HEK293 (cell line): Measurements from ENCODE around the gene SUCLA2.

Source experiments
- CTCF ChIA-PET: fragments of 350-600 bp; formaldehyde crosslinking; extraction: SDS; loops from one replicate; lab custom pipeline; 2021; ENCODE audit warnings: antibody characterized with exemption; lab: Yijun Ruan, JAX
- POLR2A ChIA-PET: fragments of 300-600 bp; formaldehyde crosslinking; extraction: SDS; loops from one replicate; lab custom pipeline; 2020; ENCODE audit warnings: antibody characterized with exemption, inconsistent platforms; lab: Yijun Ruan, JAX
- H3K27ac ChIP-seq: fragments of 200-500 bp; sonication (Bioruptor generic); 2 replicates; pipeline ENCODE4 v1.5.1; 2014; ENCODE audit warnings: low read depth, low read length, control low read depth, inconsistent platforms; ENCODE audit errors: extremely low read depth
- H3K36me3 ChIP-seq, 2 experiments: fragments of 200-500 bp in 1 of 2; sonication (Bioruptor generic) in 1 of 2; 1 replicate in 1 of 2; 2 replicates in 1 of 2; pipeline ENCODE4 v1.5.1; 2014 to 2017; ENCODE audit warnings: inconsistent platforms in 2 of 2, low read length in 2 of 2; ENCODE audit not compliant: control insufficient read depth in 2 of 2, insufficient read depth in 1 of 2
- H3K4me1 ChIP-seq: fragments of 200-500 bp; sonication (Bioruptor generic); 2 replicates; pipeline ENCODE4 v1.5.1; 2014; ENCODE audit warnings: mild to moderate bottlenecking, low read length, inconsistent platforms; ENCODE audit not compliant: control insufficient read depth, insufficient read depth
- H3K4me3 ChIP-seq: 2 replicates; pipeline ENCODE4 v1.5.1; 2011; ENCODE audit warnings: low read depth, mild to moderate bottlenecking, control low read depth, low read length, moderate library complexity
- H3K9me3 ChIP-seq: fragments of 200-500 bp; sonication (Bioruptor generic); 2 replicates; pipeline ENCODE4 v1.5.1; 2014; ENCODE audit warnings: low read depth, low read length, inconsistent platforms; ENCODE audit not compliant: control insufficient read depth, insufficient read depth
- KLF1 ChIP-seq: fragments of 450-650 bp; formaldehyde crosslinking; IDR thresholded peaks from 2 replicates; pipeline ENCODE4 v1.5.1; 2016; ENCODE audit warnings: missing biosample characterization, missing genetic modification characterization
- KLF9 ChIP-seq: fragments of 450-650 bp; formaldehyde crosslinking; IDR thresholded peaks from 2 replicates; pipeline ENCODE4 v1.5.1; 2016; ENCODE audit warnings: missing biosample characterization, missing genetic modification characterization, low read depth
- SCRT2 ChIP-seq: fragments of 450-650 bp; formaldehyde crosslinking; IDR thresholded peaks from 2 replicates; pipeline ENCODE4 v1.5.1; 2016; ENCODE audit warnings: missing biosample characterization, missing genetic modification characterization
- SP2 ChIP-seq: fragments of 450-650 bp; formaldehyde crosslinking; IDR thresholded peaks from 2 replicates; pipeline ENCODE4 v1.5.1; 2016; ENCODE audit warnings: missing biosample characterization, missing genetic modification characterization
- SP3 ChIP-seq: fragments of 450-650 bp; formaldehyde crosslinking; IDR thresholded peaks from 2 replicates; pipeline ENCODE4 v1.5.1; 2016; ENCODE audit warnings: missing biosample characterization, missing genetic modification characterization
- YY1 ChIP-seq: fragments of 450-650 bp; formaldehyde crosslinking; IDR thresholded peaks from 2 replicates; pipeline ENCODE4 v1.5.1; 2018; ENCODE audit warnings: missing biosample characterization, missing genetic modification characterization
- YY2 ChIP-seq: fragments of 450-650 bp; formaldehyde crosslinking; IDR thresholded peaks from 2 replicates; pipeline ENCODE4 v1.5.1; 2016; ENCODE audit warnings: missing biosample characterization, missing genetic modification characterization
- ZBTB7A ChIP-seq: fragments of 450-650 bp; formaldehyde crosslinking; IDR thresholded peaks from 2 replicates; pipeline ENCODE4 v1.5.1; 2016; ENCODE audit warnings: low read depth, missing biosample characterization, missing genetic modification characterization
- ZBTB8A ChIP-seq: fragments of 450-650 bp; formaldehyde crosslinking; IDR thresholded peaks from 2 replicates; pipeline ENCODE4 v1.5.1; 2016; ENCODE audit warnings: missing biosample characterization, missing genetic modification characterization
- ZNF2 ChIP-seq: fragments of 450-650 bp; formaldehyde crosslinking; IDR thresholded peaks from 2 replicates; pipeline ENCODE4 v1.5.1; 2016; ENCODE audit warnings: missing biosample characterization, missing genetic modification characterization
- ZNF324 ChIP-seq: fragments of 450-650 bp; formaldehyde crosslinking; IDR thresholded peaks from 2 replicates; pipeline ENCODE4 v1.5.1; 2016; ENCODE audit warnings: missing biosample characterization, missing genetic modification characterization
- ZNF335 ChIP-seq: fragments of 450-650 bp; formaldehyde crosslinking; conservative IDR thresholded peaks from 2 replicates; pipeline ENCODE4 v1.5.1; 2016; ENCODE audit warnings: missing biosample characterization, missing genetic modification characterization
- ZNF423 ChIP-seq: fragments of 450-650 bp; formaldehyde crosslinking; IDR thresholded peaks from 2 replicates; pipeline ENCODE4 v1.5.1; 2016; ENCODE audit warnings: missing biosample characterization, missing genetic modification characterization
- ZNF510 ChIP-seq: fragments of 450-650 bp; formaldehyde crosslinking; IDR thresholded peaks from 2 replicates; pipeline ENCODE4 v1.5.1; 2018; ENCODE audit warnings: mild to moderate bottlenecking, missing genetic modification characterization, missing biosample characterization; ENCODE audit not compliant: insufficient replicate concordance
- ZNF660 ChIP-seq: fragments of 450-650 bp; IDR thresholded peaks from 2 replicates; pipeline ENCODE4 v1.5.1; 2018; ENCODE audit warnings: missing biosample characterization, mild to moderate bottlenecking, missing genetic modification characterization
- ZNF664 ChIP-seq: fragments of 450-650 bp; formaldehyde crosslinking; IDR thresholded peaks from 2 replicates; pipeline ENCODE4 v1.5.1; 2016; ENCODE audit warnings: missing biosample characterization, missing genetic modification characterization
- ZNF768 ChIP-seq: fragments of 450-650 bp; formaldehyde crosslinking; IDR thresholded peaks from 2 replicates; pipeline ENCODE4 v1.5.1; 2018; ENCODE audit warnings: missing biosample characterization, mild to moderate bottlenecking, missing genetic modification characterization
- ZSCAN30 ChIP-seq: fragments of 450-650 bp; IDR thresholded peaks from 2 replicates; pipeline ENCODE4 v1.5.1; 2018; ENCODE audit warnings: missing biosample characterization, mild to moderate bottlenecking, missing genetic modification characterization, moderate library complexity
- TF ChIP-seq, protein P1 (sequence below): fragments of 450-650 bp; formaldehyde crosslinking; IDR thresholded peaks from 2 replicates; pipeline ENCODE4 v1.5.1; 2016; ENCODE audit warnings: missing biosample characterization, missing genetic modification characterization
- TF ChIP-seq, protein P2 (sequence below): fragments of 450-650 bp; formaldehyde crosslinking; IDR thresholded peaks from 2 replicates; pipeline ENCODE4 v1.5.1; 2016; ENCODE audit warnings: missing biosample characterization, missing genetic modification characterization
- TF ChIP-seq, protein P3 (sequence below): fragments of 450-650 bp; formaldehyde crosslinking; IDR thresholded peaks from 2 replicates; pipeline ENCODE4 v1.5.1; 2016; ENCODE audit warnings: missing biosample characterization, missing genetic modification characterization
- TF ChIP-seq, protein P4 (sequence below): fragments of 450-650 bp; formaldehyde crosslinking; IDR thresholded peaks from 2 replicates; pipeline ENCODE4 v1.5.0; 2017; ENCODE audit warnings: missing biosample characterization, missing genetic modification characterization, borderline replicate concordance
- TF ChIP-seq, protein P5 (sequence below): fragments of 450-650 bp; formaldehyde crosslinking; IDR thresholded peaks from 2 replicates; pipeline ENCODE4 v1.5.1; 2016; ENCODE audit warnings: missing biosample characterization, missing genetic modification characterization
- TF ChIP-seq, protein P6 (sequence below): fragments of 450-650 bp; formaldehyde crosslinking; optimal IDR thresholded peaks from 2 replicates; pipeline ENCODE3; 2016; ENCODE audit warnings: missing biosample characterization, mild to moderate bottlenecking, missing genetic modification characterization
- TF ChIP-seq, protein P7 (sequence below): fragments of 450-650 bp; formaldehyde crosslinking; IDR thresholded peaks from 2 replicates; pipeline ENCODE4 v1.5.1; 2016; ENCODE audit warnings: missing biosample characterization, missing genetic modification characterization

The SUCLA2 gene

DNA sequence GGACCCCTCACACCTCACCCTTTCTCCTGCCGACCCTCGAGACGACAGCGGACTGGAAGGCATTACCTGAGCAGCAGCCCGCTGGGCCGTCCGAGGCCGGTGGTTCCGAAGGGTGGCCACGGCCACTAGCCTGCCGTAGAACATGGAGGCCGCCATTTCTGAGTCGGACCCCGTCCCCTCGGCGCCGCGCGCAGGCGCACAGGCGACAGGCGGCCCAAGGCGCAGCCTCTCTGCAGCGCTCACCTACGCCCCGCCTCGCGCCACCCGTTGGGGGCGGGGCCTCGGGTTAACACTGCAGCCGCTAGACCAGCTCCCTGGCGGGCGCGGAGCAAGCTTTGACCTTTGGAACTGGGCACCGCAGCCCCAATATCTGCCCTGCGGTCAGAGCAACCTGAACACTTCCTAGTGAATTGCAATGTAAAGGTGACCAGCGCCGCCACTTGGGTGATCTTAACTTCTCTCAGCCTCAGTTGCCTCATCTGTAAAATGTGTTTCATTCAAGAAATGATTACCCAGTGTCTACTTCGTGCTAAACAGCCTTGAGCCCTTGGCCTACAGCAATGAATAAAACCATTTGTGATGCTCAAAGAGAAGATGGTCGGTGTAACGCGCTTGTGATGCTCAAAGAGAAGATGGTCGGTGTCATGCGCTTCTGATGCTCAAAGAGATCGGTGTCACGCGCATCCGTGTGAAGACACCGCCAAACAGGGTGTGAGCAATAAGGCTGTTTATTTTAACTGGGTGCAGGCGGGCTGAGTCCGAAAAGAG, at the start of gene SUCLA2:
TSS of gene SUCLA2 (minus strand) at position 160 of the 768 bp plus-strand sequence. CDS start at position 156, 4 bp downstream.
- H3K27ac ChIP-seq, result peak within 1 kb of the TSS; percentile 71; the same call in 1 of the 2 replicates
- H3K9me3 ChIP-seq, result no peaks in the 10 kb centered on the region
- ChIA-PET CTCF (no interaction called here), POLR2A (interaction anchor here (1.0 to 1.6 kb wide), 2 partner anchors 11 to 36 kb away, joined by 6 read pairs; partner anchors contain the start of gene NUDT15)
- H3K4me3 ChIP-seq, result peak within 1 kb of the TSS; percentile 99
- H3K4me1 ChIP-seq, result peaks cover 2% of the 10 kb centered on the region; the same call in 1 of the 2 replicates
- H3K36me3 ChIP-seq, result peaks cover 0 to 14% of the 10 kb centered on the region in 2 experiments; a peak in 1 of 3 replicates
- TF ChIP-seq KLF1 (tag by site-specific recombination), result peak; percentile 83
- peak; percentile 62; the same call in 1 of the 2 replicates for TF ChIP-seq ZBTB7A (tag by site-specific recombination)
- TF ChIP-seq ZNF510 (tag by site-specific recombination), result no peak
- no peak for TF ChIP-seq ZNF768 (tag by site-specific recombination)
- TF ChIP-seq SCRT2 (tag by site-specific recombination), result 0 out of 2 replicates have a peak, but pooled peaks have one; percentile 23
- peak; percentile 95 for TF ChIP-seq ZNF660 (tag by site-specific recombination)
- peak; percentile 49; the same call in 1 of the 2 replicates for TF ChIP-seq KLF9 (tag by site-specific recombination)
- TF ChIP-seq ZNF423 (tag by site-specific recombination), result no peak
- TF ChIP-seq, protein P1, sequence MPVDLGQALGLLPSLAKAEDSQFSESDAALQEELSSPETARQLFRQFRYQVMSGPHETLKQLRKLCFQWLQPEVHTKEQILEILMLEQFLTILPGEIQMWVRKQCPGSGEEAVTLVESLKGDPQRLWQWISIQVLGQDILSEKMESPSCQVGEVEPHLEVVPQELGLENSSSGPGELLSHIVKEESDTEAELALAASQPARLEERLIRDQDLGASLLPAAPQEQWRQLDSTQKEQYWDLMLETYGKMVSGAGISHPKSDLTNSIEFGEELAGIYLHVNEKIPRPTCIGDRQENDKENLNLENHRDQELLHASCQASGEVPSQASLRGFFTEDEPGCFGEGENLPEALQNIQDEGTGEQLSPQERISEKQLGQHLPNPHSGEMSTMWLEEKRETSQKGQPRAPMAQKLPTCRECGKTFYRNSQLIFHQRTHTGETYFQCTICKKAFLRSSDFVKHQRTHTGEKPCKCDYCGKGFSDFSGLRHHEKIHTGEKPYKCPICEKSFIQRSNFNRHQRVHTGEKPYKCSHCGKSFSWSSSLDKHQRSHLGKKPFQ (tag by site-specific recombination), result peak; percentile 86
- no peak for TF ChIP-seq ZNF664 (tag by site-specific recombination)
- TF ChIP-seq, protein P2, sequence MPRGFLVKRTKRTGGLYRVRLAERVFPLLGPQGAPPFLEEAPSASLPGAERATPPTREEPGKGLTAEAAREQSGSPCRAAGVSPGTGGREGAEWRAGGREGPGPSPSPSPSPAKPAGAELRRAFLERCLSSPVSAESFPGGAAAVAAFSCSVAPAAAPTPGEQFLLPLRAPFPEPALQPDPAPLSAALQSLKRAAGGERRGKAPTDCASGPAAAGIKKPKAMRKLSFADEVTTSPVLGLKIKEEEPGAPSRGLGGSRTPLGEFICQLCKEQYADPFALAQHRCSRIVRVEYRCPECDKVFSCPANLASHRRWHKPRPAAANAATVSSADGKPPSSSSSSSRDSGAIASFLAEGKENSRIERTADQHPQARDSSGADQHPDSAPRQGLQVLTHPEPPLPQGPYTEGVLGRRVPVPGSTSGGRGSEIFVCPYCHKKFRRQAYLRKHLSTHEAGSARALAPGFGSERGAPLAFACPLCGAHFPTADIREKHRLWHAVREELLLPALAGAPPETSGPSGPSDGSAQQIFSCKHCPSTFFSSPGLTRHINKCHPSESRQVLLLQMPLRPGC (tag by site-specific recombination), result 0 out of 2 replicates have a peak, but pooled peaks have one; percentile 21
- TF ChIP-seq, protein P3, sequence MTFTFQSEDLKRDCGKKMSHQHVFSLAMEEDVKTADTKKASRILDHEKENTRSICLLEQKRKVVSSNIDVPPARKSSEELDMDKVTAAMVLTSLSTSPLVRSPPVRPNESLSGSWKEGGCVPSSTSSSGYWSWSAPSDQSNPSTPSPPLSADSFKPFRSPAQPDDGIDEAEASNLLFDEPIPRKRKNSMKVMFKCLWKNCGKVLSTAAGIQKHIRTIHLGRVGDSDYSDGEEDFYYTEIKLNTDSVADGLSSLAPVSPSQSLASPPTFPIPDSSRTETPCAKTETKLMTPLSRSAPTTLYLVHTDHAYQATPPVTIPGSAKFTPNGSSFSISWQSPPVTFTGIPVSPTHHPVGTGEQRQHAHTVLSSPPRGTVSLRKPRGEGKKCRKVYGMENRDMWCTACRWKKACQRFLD, result no peak
- TF ChIP-seq, protein P4, sequence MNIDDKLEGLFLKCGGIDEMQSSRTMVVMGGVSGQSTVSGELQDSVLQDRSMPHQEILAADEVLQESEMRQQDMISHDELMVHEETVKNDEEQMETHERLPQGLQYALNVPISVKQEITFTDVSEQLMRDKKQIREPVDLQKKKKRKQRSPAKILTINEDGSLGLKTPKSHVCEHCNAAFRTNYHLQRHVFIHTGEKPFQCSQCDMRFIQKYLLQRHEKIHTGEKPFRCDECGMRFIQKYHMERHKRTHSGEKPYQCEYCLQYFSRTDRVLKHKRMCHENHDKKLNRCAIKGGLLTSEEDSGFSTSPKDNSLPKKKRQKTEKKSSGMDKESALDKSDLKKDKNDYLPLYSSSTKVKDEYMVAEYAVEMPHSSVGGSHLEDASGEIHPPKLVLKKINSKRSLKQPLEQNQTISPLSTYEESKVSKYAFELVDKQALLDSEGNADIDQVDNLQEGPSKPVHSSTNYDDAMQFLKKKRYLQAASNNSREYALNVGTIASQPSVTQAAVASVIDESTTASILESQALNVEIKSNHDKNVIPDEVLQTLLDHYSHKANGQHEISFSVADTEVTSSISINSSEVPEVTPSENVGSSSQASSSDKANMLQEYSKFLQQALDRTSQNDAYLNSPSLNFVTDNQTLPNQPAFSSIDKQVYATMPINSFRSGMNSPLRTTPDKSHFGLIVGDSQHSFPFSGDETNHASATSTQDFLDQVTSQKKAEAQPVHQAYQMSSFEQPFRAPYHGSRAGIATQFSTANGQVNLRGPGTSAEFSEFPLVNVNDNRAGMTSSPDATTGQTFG (tag by site-specific recombination), result no peak
- TF ChIP-seq ZNF324 (tag by site-specific recombination), result 0 out of 2 replicates have a peak, but pooled peaks have one; percentile 54
- peak; percentile 67 for TF ChIP-seq ZNF335 (tag by site-specific recombination)
- TF ChIP-seq, protein P5, sequence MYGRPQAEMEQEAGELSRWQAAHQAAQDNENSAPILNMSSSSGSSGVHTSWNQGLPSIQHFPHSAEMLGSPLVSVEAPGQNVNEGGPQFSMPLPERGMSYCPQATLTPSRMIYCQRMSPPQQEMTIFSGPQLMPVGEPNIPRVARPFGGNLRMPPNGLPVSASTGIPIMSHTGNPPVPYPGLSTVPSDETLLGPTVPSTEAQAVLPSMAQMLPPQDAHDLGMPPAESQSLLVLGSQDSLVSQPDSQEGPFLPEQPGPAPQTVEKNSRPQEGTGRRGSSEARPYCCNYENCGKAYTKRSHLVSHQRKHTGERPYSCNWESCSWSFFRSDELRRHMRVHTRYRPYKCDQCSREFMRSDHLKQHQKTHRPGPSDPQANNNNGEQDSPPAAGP, result peak; percentile 53; the same call in 1 of the 2 replicates
- peak; percentile 42; the same call in 1 of the 2 replicates for TF ChIP-seq ZBTB8A (tag by site-specific recombination)
- peak; percentile 63 for TF ChIP-seq SP3 (tag by site-specific recombination)
- TF ChIP-seq ZSCAN30 (tag by site-specific recombination), result peak; percentile 44; the same call in 1 of the 2 replicates
- peak; percentile 94; the same call in 1 of the 2 replicates for TF ChIP-seq YY1
- TF ChIP-seq ZNF2 (tag by site-specific recombination), result 0 out of 2 replicates have a peak, but pooled peaks have one; percentile 12
- peak; percentile 55 for TF ChIP-seq SP2
- TF ChIP-seq, protein P6, sequence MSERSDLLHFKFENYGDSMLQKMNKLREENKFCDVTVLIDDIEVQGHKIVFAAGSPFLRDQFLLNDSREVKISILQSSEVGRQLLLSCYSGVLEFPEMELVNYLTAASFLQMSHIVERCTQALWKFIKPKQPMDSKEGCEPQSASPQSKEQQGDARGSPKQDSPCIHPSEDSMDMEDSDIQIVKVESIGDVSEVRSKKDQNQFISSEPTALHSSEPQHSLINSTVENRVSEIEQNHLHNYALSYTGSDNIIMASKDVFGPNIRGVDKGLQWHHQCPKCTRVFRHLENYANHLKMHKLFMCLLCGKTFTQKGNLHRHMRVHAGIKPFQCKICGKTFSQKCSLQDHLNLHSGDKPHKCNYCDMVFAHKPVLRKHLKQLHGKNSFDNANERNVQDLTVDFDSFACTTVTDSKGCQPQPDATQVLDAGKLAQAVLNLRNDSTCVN, result peak; percentile 60
- TF ChIP-seq, protein P7, sequence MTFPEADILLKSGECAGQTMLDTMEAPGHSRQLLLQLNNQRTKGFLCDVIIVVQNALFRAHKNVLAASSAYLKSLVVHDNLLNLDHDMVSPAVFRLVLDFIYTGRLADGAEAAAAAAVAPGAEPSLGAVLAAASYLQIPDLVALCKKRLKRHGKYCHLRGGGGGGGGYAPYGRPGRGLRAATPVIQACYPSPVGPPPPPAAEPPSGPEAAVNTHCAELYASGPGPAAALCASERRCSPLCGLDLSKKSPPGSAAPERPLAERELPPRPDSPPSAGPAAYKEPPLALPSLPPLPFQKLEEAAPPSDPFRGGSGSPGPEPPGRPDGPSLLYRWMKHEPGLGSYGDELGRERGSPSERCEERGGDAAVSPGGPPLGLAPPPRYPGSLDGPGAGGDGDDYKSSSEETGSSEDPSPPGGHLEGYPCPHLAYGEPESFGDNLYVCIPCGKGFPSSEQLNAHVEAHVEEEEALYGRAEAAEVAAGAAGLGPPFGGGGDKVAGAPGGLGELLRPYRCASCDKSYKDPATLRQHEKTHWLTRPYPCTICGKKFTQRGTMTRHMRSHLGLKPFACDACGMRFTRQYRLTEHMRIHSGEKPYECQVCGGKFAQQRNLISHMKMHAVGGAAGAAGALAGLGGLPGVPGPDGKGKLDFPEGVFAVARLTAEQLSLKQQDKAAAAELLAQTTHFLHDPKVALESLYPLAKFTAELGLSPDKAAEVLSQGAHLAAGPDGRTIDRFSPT (tag by site-specific recombination), result peak; percentile 62
- peak; percentile 90; the same call in 1 of the 2 replicates for TF ChIP-seq YY2
